ENCODE data around the gene KREMEN1. TPM values are rescaled to one million over a fixed set of nuclear protein-coding genes. Genes with fewer than 3 reads are reported as not detected.

The KREMEN1 gene
- total RNA-seq, 1 donor from 2014 or later = 24.6 TPM

GRCh38 chr22:29216873-29217666, 144.2 kb downstream of the KREMEN1 start:
- no peak for DNase-seq (ENCODE audit: extremely low spot score in 2 of 2)
- no peak overlapping the region for H3K4me3 ChIP-seq
- no peaks in the 10 kb centered on the region for H3K9me3 ChIP-seq
- H3K27me3 ChIP-seq = no peaks in the 10 kb centered on the region
- H3K4me1 ChIP-seq = no peaks in the 10 kb centered on the region
- no peaks in the 10 kb centered on the region for H3K36me3 ChIP-seq
- TF ChIP-seq POLR2AphosphoS5 (IDR thresholded peaks at IDR 0.05; ENCODE audit: insufficient read depth in 1 of 2, low read depth in 1 of 2) = no peak
- no peak for TF ChIP-seq CTCF (IDR thresholded peaks at IDR 0.05)
- TF ChIP-seq POLR2A (IDR thresholded peaks at IDR 0.05) = no peak
- intact Hi-C loops (cut with DNase I) = no loop called here
- H3K27ac ChIP-seq = no peak overlapping the region

Small RNA genes within 50 kb of the gene (small RNA-seq; reads per million reads assigned to genes)
- not detected for gene RNU6-1219P
- not detected for gene RNU6-810P

Other genes starting within 250 kb of the KREMEN1 start
- 7.9 TPM for gene ZNRF3, start 189.5 kb upstream of the KREMEN1 start, total RNA-seq
- gene C22orf31, start 11.2 kb upstream of the KREMEN1 start, total RNA-seq = not detected
- 2.5 TPM for gene EMID1, start 132.9 kb downstream of the KREMEN1 start, total RNA-seq
- 29.7 TPM for gene RHBDD3, start 194.9 kb downstream of the KREMEN1 start, total RNA-seq
- gene EWSR1, start 195.2 kb downstream of the KREMEN1 start, total RNA-seq = 164 TPM
- gene GAS2L1, start 233.6 kb downstream of the KREMEN1 start, total RNA-seq = 17.4 TPM
- gene RASL10A, start 242.7 kb downstream of the KREMEN1 start, total RNA-seq = not detected